ENCODE results near the gene THBD.

THBD gene

GRCh38 chr20:23083553-23084220, 34.2 kb upstream of the THBD start:
- no peak overlapping the region for H3K27ac ChIP-seq (ENCODE audit: low read depth, low read length, severe bottlenecking)
- H3K4me1 ChIP-seq (ENCODE audit: control insufficient read depth, insufficient read depth, low read length, poor library complexity, severe bottlenecking) = peaks cover 11% of the 10 kb centered on the region
- 92 to 96% methylated on average over 8 to 9 of the region's 15 CpGs for WGBS, 2 experiments (ENCODE audit: insufficient coverage in 2 of 2)
- H3K4me3 ChIP-seq (ENCODE audit: extremely low read depth, insufficient read depth, low read length, poor library complexity, severe bottlenecking) = no peak overlapping the region
- H3K9me3 ChIP-seq (ENCODE audit: control insufficient read depth, low read length) = no peaks in the 10 kb centered on the region
- no peaks in the 10 kb centered on the region for H3K36me3 ChIP-seq (ENCODE audit: control insufficient read depth, insufficient read depth, low read length)

- no peak overlapping the region for H3K27ac ChIP-seq (ENCODE audit: low read depth, low read length, severe bottlenecking)
- 42 to 51% methylated on average over 3 to 7 of the region's 9 CpGs for WGBS, 2 experiments (ENCODE audit: insufficient coverage in 2 of 2)
These were observed 33.5 kb upstream of the THBD start for GRCh38 chr20:23082846-23083552.

GRCh38 chr20:23081263-23081819, 31.9 kb upstream of the THBD start:
- Histone ChIP-seq H3K36me3 (ENCODE audit: control insufficient read depth, insufficient read depth, low read length) (no peaks in the 10 kb centered on the region), H3K4me1 (ENCODE audit: control insufficient read depth, insufficient read depth, low read length, poor library complexity, severe bottlenecking) (peaks cover 16% of the 10 kb centered on the region), H3K4me3 (ENCODE audit: extremely low read depth, insufficient read depth, low read length, poor library complexity, severe bottlenecking) (no peak overlapping the region), H3K9me3 (ENCODE audit: control insufficient read depth, low read length) (no peaks in the 10 kb centered on the region), H3K27ac (ENCODE audit: low read depth, low read length, severe bottlenecking) (no peak overlapping the region)
- 88 to 95% methylated on average over 8 to 9 of the region's 9 CpGs for WGBS, 2 experiments (ENCODE audit: insufficient coverage in 2 of 2)

More at GRCh38 chr20:23082846-23083552, 33.5 kb upstream of the THBD start:
- Histone ChIP-seq H3K4me3 (ENCODE audit: extremely low read depth, insufficient read depth, low read length, poor library complexity, severe bottlenecking) (no peak overlapping the region), H3K36me3 (ENCODE audit: control insufficient read depth, insufficient read depth, low read length) (no peaks in the 10 kb centered on the region), H3K9me3 (ENCODE audit: control insufficient read depth, low read length) (no peaks in the 10 kb centered on the region), H3K4me1 (ENCODE audit: control insufficient read depth, insufficient read depth, low read length, poor library complexity, severe bottlenecking) (peaks cover 16% of the 10 kb centered on the region)

GRCh38 chr20:23080521-23080920, 31.0 kb upstream of the THBD start:
- Histone ChIP-seq H3K4me3 (ENCODE audit: extremely low read depth, insufficient read depth, low read length, poor library complexity, severe bottlenecking) (no peak overlapping the region), H3K4me1 (ENCODE audit: control insufficient read depth, insufficient read depth, low read length, poor library complexity, severe bottlenecking) (peaks cover 16% of the 10 kb centered on the region), H3K9me3 (ENCODE audit: control insufficient read depth, low read length) (no peaks in the 10 kb centered on the region), H3K27ac (ENCODE audit: low read depth, low read length, severe bottlenecking) (no peak overlapping the region), H3K36me3 (ENCODE audit: control insufficient read depth, insufficient read depth, low read length) (no peaks in the 10 kb centered on the region)
- WGBS, 2 experiments (ENCODE audit: insufficient coverage in 2 of 2) = 87 to 92% methylated on average over 8 to 10 of the region's 10 CpGs

GRCh38 chr20:23079926-23080325, 30.5 kb upstream of the THBD start:
- H3K27ac ChIP-seq (ENCODE audit: low read depth, low read length, severe bottlenecking) = no peak overlapping the region
- no peak overlapping the region for H3K4me3 ChIP-seq (ENCODE audit: extremely low read depth, insufficient read depth, low read length, poor library complexity, severe bottlenecking)
- H3K36me3 ChIP-seq (ENCODE audit: control insufficient read depth, insufficient read depth, low read length) = no peaks in the 10 kb centered on the region
- H3K4me1 ChIP-seq (ENCODE audit: control insufficient read depth, insufficient read depth, low read length, poor library complexity, severe bottlenecking) = peaks cover 16% of the 10 kb centered on the region
- H3K9me3 ChIP-seq (ENCODE audit: control insufficient read depth, low read length) = no peaks in the 10 kb centered on the region
- whole genome bisulfite sequencing, 2 experiments (ENCODE audit: insufficient coverage in 2 of 2) = 83% methylated on average over 1 of the region's 2 CpGs; no CpG with 5 or more reads in 1 of the 2 experiments

GRCh38 chr20:23079016-23079351, 29.5 kb upstream of the THBD start:
- Histone ChIP-seq H3K4me1 (ENCODE audit: control insufficient read depth, insufficient read depth, low read length, poor library complexity, severe bottlenecking) (peaks cover 16% of the 10 kb centered on the region), H3K27ac (ENCODE audit: low read depth, low read length, severe bottlenecking) (no peak overlapping the region), H3K9me3 (ENCODE audit: control insufficient read depth, low read length) (no peaks in the 10 kb centered on the region), H3K36me3 (ENCODE audit: control insufficient read depth, insufficient read depth, low read length) (no peaks in the 10 kb centered on the region), H3K4me3 (ENCODE audit: extremely low read depth, insufficient read depth, low read length, poor library complexity, severe bottlenecking) (no peak overlapping the region)
- 42 to 80% methylated on average over 1 to 4 of the region's 6 CpGs for WGBS, 2 experiments (ENCODE audit: insufficient coverage in 2 of 2)

- Histone ChIP-seq H3K27ac (ENCODE audit: low read depth, low read length, severe bottlenecking) (no peak overlapping the region), H3K4me3 (ENCODE audit: extremely low read depth, insufficient read depth, low read length, poor library complexity, severe bottlenecking) (no peak overlapping the region), H3K36me3 (ENCODE audit: control insufficient read depth, insufficient read depth, low read length) (no peaks in the 10 kb centered on the region), H3K4me1 (ENCODE audit: control insufficient read depth, insufficient read depth, low read length, poor library complexity, severe bottlenecking) (peaks cover 16% of the 10 kb centered on the region), H3K9me3 (ENCODE audit: control insufficient read depth, low read length) (no peaks in the 10 kb centered on the region)
- WGBS, 2 experiments (ENCODE audit: insufficient coverage in 2 of 2) = 90 to 96% methylated on average over 3 to 4 of the region's 5 CpGs
These were observed 29.0 kb upstream of the THBD start for GRCh38 chr20:23078351-23079015.

GRCh38 chr20:23077277-23077676, 27.8 kb upstream of the THBD start:
- H3K27ac ChIP-seq (ENCODE audit: low read depth, low read length, severe bottlenecking) = no peak overlapping the region
- WGBS, 2 experiments (ENCODE audit: insufficient coverage in 2 of 2) = 95% methylated on average over 4 of the region's 4 CpGs; no CpG with 5 or more reads in 1 of the 2 experiments
- H3K36me3 ChIP-seq (ENCODE audit: control insufficient read depth, insufficient read depth, low read length) = no peaks in the 10 kb centered on the region
- H3K9me3 ChIP-seq (ENCODE audit: control insufficient read depth, low read length) = no peaks in the 10 kb centered on the region
- H3K4me3 ChIP-seq (ENCODE audit: extremely low read depth, insufficient read depth, low read length, poor library complexity, severe bottlenecking) = no peak overlapping the region
- H3K4me1 ChIP-seq (ENCODE audit: control insufficient read depth, insufficient read depth, low read length, poor library complexity, severe bottlenecking) = peaks cover 12% of the 10 kb centered on the region

GRCh38 chr20:23074052-23074451, 24.6 kb upstream of the THBD start:
- Histone ChIP-seq H3K27ac (ENCODE audit: low read depth, low read length, severe bottlenecking) (no peak overlapping the region), H3K4me1 (ENCODE audit: control insufficient read depth, insufficient read depth, low read length, poor library complexity, severe bottlenecking) (peaks cover 7% of the 10 kb centered on the region), H3K9me3 (ENCODE audit: control insufficient read depth, low read length) (no peaks in the 10 kb centered on the region), H3K36me3 (ENCODE audit: control insufficient read depth, insufficient read depth, low read length) (no peaks in the 10 kb centered on the region), H3K4me3 (ENCODE audit: extremely low read depth, insufficient read depth, low read length, poor library complexity, severe bottlenecking) (no peak overlapping the region)
- 84 to 92% methylated on average over 3 of the region's 3 CpGs for WGBS, 2 experiments (ENCODE audit: insufficient coverage in 2 of 2)

GRCh38 chr20:23072892-23073586, 23.6 kb upstream of the THBD start:
- no peaks in the 10 kb centered on the region for H3K36me3 ChIP-seq (ENCODE audit: control insufficient read depth, insufficient read depth, low read length)
- no peak overlapping the region for H3K4me3 ChIP-seq (ENCODE audit: extremely low read depth, insufficient read depth, low read length, poor library complexity, severe bottlenecking)
- H3K27ac ChIP-seq (ENCODE audit: low read depth, low read length, severe bottlenecking) = no peak overlapping the region
- WGBS, 2 experiments (ENCODE audit: insufficient coverage in 2 of 2) = 95 to 98% methylated on average over 4 to 8 of the region's 11 CpGs
- H3K9me3 ChIP-seq (ENCODE audit: control insufficient read depth, low read length) = no peaks in the 10 kb centered on the region
- no peaks in the 10 kb centered on the region for H3K4me1 ChIP-seq (ENCODE audit: control insufficient read depth, insufficient read depth, low read length, poor library complexity, severe bottlenecking)
